Ovary (tissue), 3 donors: Measurements from ENCODE around the gene MBD3L5.

Experiments used
- EP300 ChIP-seq: sonication (generic); formaldehyde crosslinking; IDR thresholded peaks from one replicate; pipeline ENCODE4 v1.6.1; 2017; ENCODE audit warnings: antibody characterized with exemption
- POLR2A ChIP-seq: fragments of 450-650 bp; IDR thresholded peaks from one replicate; pipeline ENCODE4 v1.6.1; 2017; ENCODE audit warnings: antibody characterized with exemption, mild to moderate bottlenecking, moderate library complexity
- TF ChIP-seq, protein P1 (sequence below), 3 donors: fragments of 450-650 bp in 2 of 3; fragments of 200-600 bp in 1 of 3; IDR thresholded peaks; one replicate each; pipeline versions ENCODE4 v1.5.1 to v1.8.0; 2016 to 2022; ENCODE audit warnings: antibody characterized with exemption in 3 of 3, mild to moderate bottlenecking in 1 of 3
- donor health status: DM: no; HTN: no; CAD: no.

DNA sequence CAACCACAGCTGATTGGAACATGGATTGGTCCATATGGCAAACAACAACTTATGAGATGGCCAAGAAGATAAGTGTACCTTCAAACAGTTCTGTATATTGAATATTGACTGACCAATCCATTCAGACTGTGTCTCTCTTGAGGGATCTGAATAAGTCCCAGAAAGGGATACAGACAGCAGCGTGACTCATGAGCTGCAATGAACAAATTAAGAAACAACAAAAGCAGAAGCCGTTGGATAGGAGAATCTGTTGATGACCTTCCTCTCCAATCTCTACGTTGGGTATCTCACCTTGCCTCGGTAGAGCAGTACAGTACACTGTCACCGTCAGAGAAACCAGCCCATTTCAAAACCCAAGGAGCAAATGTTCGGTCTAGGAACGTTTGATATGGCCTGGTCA lies 30.4 kb upstream of the MBD3L5 start:
- no peak for TF ChIP-seq EP300
- TF ChIP-seq POLR2A: no peak
- TF ChIP-seq, protein P1, sequence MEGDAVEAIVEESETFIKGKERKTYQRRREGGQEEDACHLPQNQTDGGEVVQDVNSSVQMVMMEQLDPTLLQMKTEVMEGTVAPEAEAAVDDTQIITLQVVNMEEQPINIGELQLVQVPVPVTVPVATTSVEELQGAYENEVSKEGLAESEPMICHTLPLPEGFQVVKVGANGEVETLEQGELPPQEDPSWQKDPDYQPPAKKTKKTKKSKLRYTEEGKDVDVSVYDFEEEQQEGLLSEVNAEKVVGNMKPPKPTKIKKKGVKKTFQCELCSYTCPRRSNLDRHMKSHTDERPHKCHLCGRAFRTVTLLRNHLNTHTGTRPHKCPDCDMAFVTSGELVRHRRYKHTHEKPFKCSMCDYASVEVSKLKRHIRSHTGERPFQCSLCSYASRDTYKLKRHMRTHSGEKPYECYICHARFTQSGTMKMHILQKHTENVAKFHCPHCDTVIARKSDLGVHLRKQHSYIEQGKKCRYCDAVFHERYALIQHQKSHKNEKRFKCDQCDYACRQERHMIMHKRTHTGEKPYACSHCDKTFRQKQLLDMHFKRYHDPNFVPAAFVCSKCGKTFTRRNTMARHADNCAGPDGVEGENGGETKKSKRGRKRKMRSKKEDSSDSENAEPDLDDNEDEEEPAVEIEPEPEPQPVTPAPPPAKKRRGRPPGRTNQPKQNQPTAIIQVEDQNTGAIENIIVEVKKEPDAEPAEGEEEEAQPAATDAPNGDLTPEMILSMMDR (IDR thresholded peaks at IDR 0.05): no peak
